A549 (cell line): ENCODE measurements around the gene KCNG2. TPM values are rescaled to one million over a fixed set of nuclear protein-coding genes. Genes with fewer than 3 reads are reported as not detected.

Experiments used
- ATAC-seq, 2 experiments: fragments of 200-7000 bp in 1 of 2; fragments of >200 bp in 1 of 2; cut with Nextera tagmentation in 1 of 2; cut with Tn5 transposase in 1 of 2; 3 replicates each; pipeline versions ENCODE4 v1.8.0 to v1.9.1; 2018 to 2020; ENCODE audit warnings: mild to moderate bottlenecking in 1 of 2, moderate library complexity in 1 of 2
- CTCF ChIA-PET: fragments of 300-600 bp; sonication (Branson Sonifier 250); formaldehyde crosslinking; extraction: SDS; loops from one replicate; lab custom pipeline; 2021; ENCODE audit warnings: antibody characterized with exemption, inconsistent platforms; lab: Yijun Ruan, JAX
- POLR2A ChIA-PET: fragments of 350-600 bp; formaldehyde crosslinking; extraction: SDS; loops from one replicate; lab custom pipeline; 2021; ENCODE audit warnings: antibody characterized with exemption, inconsistent platforms; lab: Yijun Ruan, JAX
- DNase-seq, 2 experiments: peaks; one replicate each; pipeline versions ENCODE4 v3.0.0 to v3.0.0-alpha.2; 2011 to 2016; ENCODE audit warnings: low read depth in 1 of 2, low spot score in 1 of 2
- FAIRE-seq: peaks from 2 replicates; lab custom pipeline; 2011; peaks lifted over from hg19 to GRCh38; lab: Jason Lieb, UNC
- H3K27ac ChIP-seq, 2 experiments: fragments of >200 bp; sonication (Bioruptor Twin); formaldehyde crosslinking; 3 replicates each; pipeline ENCODE4 v1.5.1; 2016 to 2017
- H3K4me1 ChIP-seq: fragments of >200 bp; sonication (Bioruptor Twin); formaldehyde crosslinking; 3 replicates; pipeline ENCODE4 v1.6.1; 2016
- H3K4me2 ChIP-seq: fragments of >200 bp; sonication (Bioruptor Twin); formaldehyde crosslinking; 3 replicates; pipeline ENCODE4 v1.6.1; 2016
- H3K4me3 ChIP-seq: fragments of >200 bp; sonication (Bioruptor Twin); formaldehyde crosslinking; 3 replicates; pipeline ENCODE4 v1.5.1; 2016
- H3K9me3 ChIP-seq: fragments of >200 bp; sonication (Bioruptor Twin); formaldehyde crosslinking; 3 replicates; pipeline ENCODE4 v1.6.1; 2016
- BHLHE40 ChIP-seq: IDR thresholded peaks from 2 replicates; pipeline ENCODE4 v1.6.1; 2012; ENCODE audit warnings: low read depth, low read length, inconsistent platforms
- CHD2 ChIP-seq: fragments of 150-350 bp; IDR thresholded peaks from 2 replicates; pipeline ENCODE4 v1.6.1; 2014; ENCODE audit warnings: low read length; ENCODE audit not compliant: partially characterized antibody
- CHD4 ChIP-seq: fragments of 200-600 bp; sonication (generic); IDR thresholded peaks from 2 replicates; pipeline ENCODE4 v1.6.1; 2016; ENCODE audit warnings: antibody characterized with exemption, mild to moderate bottlenecking, borderline replicate concordance
- CTCF ChIP-seq: fragments of >200 bp; sonication (Bioruptor Twin); formaldehyde crosslinking; IDR thresholded peaks from 3 replicates; pipeline ENCODE4 v1.5.1; 2016
- EHF ChIP-seq: fragments of 250-450 bp; sonication (Bioruptor Pico); IDR thresholded peaks from 2 replicates; pipeline ENCODE4 v1.5.0; 2020; ENCODE audit warnings: mild to moderate bottlenecking
- ELK1 ChIP-seq: fragments of 150-350 bp; IDR thresholded peaks from 2 replicates; pipeline ENCODE4 v1.6.1; 2014; ENCODE audit warnings: low read depth, mild to moderate bottlenecking, low read length
- ESRRA ChIP-seq: fragments of 150-350 bp; IDR thresholded peaks from 2 replicates; pipeline ENCODE4 v1.6.1; 2014; ENCODE audit warnings: mild to moderate bottlenecking, low read length, borderline replicate concordance
- FOSL2 ChIP-seq, 2 experiments: fragments of 450-650 bp in 1 of 2; fragments of >200 bp in 1 of 2; sonication (Bioruptor Twin) in 1 of 2; formaldehyde crosslinking; IDR thresholded peaks; 2 replicates each; pipeline versions ENCODE4 v1.5.0 to v1.6.1; 2016 to 2020; ENCODE audit warnings: mild to moderate bottlenecking in 1 of 2, moderate library complexity in 1 of 2
- HES2 ChIP-seq: fragments of >200 bp; sonication (Bioruptor Twin); formaldehyde crosslinking; IDR thresholded peaks from 2 replicates; pipeline ENCODE4 v1.6.1; 2016
- HOXA7 ChIP-seq: fragments of 250-450 bp; sonication (Bioruptor Pico); IDR thresholded peaks from 2 replicates; pipeline ENCODE4 v1.5.0; 2020; ENCODE audit warnings: mild to moderate bottlenecking, moderate library complexity
- HOXB13 ChIP-seq: fragments of 250-450 bp; sonication (Bioruptor Pico); IDR thresholded peaks from 2 replicates; pipeline ENCODE4 v1.5.0; 2020; ENCODE audit warnings: low read depth, mild to moderate bottlenecking, moderate library complexity
- KDM5A ChIP-seq: fragments of 200-600 bp; sonication (generic); IDR thresholded peaks from 2 replicates; pipeline ENCODE4 v1.6.1; 2016; ENCODE audit warnings: antibody characterized with exemption, mild to moderate bottlenecking
- MYC ChIP-seq: IDR thresholded peaks from 2 replicates; pipeline ENCODE4 v1.6.1; 2012; ENCODE audit warnings: mild to moderate bottlenecking, inconsistent platforms, low read length, improper control_type of control experiment, borderline replicate concordance
- NPAS2 ChIP-seq: fragments of 250-450 bp; sonication (Bioruptor Pico); IDR thresholded peaks from 2 replicates; pipeline ENCODE4 v1.8.0; 2022; ENCODE audit warnings: mild to moderate bottlenecking, moderate library complexity, borderline replicate concordance
- NR3C1 ChIP-seq: fragments of >200 bp; sonication (Bioruptor Twin); formaldehyde crosslinking; IDR thresholded peaks from 3 replicates; pipeline ENCODE4 v1.6.1; 2017
- POLR2A ChIP-seq: IDR thresholded peaks from 2 replicates; pipeline ENCODE4 v1.6.1; 2012; ENCODE audit warnings: mild to moderate bottlenecking, low read length
- POLR2AphosphoS2 ChIP-seq: conservative IDR thresholded peaks from 2 replicates; pipeline ENCODE4 v1.6.1; 2012; ENCODE audit warnings: low read length, improper control_type of control experiment, inconsistent platforms
- RAD21 ChIP-seq, 2 experiments: fragments of >200 bp in 1 of 2; sonication (Bioruptor Twin) in 1 of 2; formaldehyde crosslinking in 1 of 2; IDR thresholded peaks in 1 of 2; conservative IDR thresholded peaks in 1 of 2; 2 replicates in 1 of 2; 3 replicates in 1 of 2; pipeline ENCODE4 v1.6.1; 2012 to 2018; ENCODE audit warnings: inconsistent platforms in 1 of 2
- RARB ChIP-seq: fragments of 250-450 bp; sonication (Bioruptor Pico); IDR thresholded peaks from 2 replicates; pipeline ENCODE4 v1.8.0; 2021; ENCODE audit warnings: mild to moderate bottlenecking, moderate library complexity
- REST ChIP-seq: fragments of 200-600 bp; sonication (generic); IDR thresholded peaks from 2 replicates; pipeline ENCODE4 v1.6.1; 2016; ENCODE audit warnings: antibody characterized with exemption, mild to moderate bottlenecking, moderate library complexity
- RNF2 ChIP-seq: fragments of 200-600 bp; sonication (generic); IDR thresholded peaks from 2 replicates; pipeline ENCODE4 v1.6.1; 2016; ENCODE audit warnings: low read depth, mild to moderate bottlenecking, antibody characterized with exemption, moderate library complexity, borderline replicate concordance
- SREBF2 ChIP-seq: fragments of 450-650 bp; IDR thresholded peaks from 2 replicates; pipeline ENCODE4 v1.6.1; 2014; ENCODE audit warnings: mild to moderate bottlenecking, moderate library complexity
- ZFP36 ChIP-seq: fragments of 450-650 bp; IDR thresholded peaks from 2 replicates; pipeline ENCODE4 v1.6.1; 2014; ENCODE audit warnings: borderline replicate concordance; ENCODE audit not compliant: partially characterized antibody
- ZSCAN20 ChIP-seq: fragments of 250-450 bp; sonication (Bioruptor Pico); IDR thresholded peaks from 2 replicates; pipeline ENCODE4 v1.8.0; 2022; ENCODE audit warnings: mild to moderate bottlenecking, moderate library complexity
- WGBS: methylation state at CpG from one replicate; pipeline ENCODE4 v1.1.6; 2017; ENCODE audit errors: missing lambda C conversion rate; 5-methylcytosine and 5-hydroxymethylcytosine counted together
- polyA plus RNA-seq, 4 experiments: library from polyadenylated mRNA; depleted of rRNA in 3 of 4; stranded (reverse); fragments of >200 nt; fragmentation: RNase III in 1 of 4; extraction: RNeasy Plus Mini Kit Qiagen cat#74134 plus additional on column Dnase treatment in 1 of 4; gene quantifications; 2 replicates in 3 of 4; 3 replicates in 1 of 4; pipeline ENCODE4 v1.2.3, GENCODE V29; 2011 to 2017

Gene KCNG2
- polyA plus RNA-seq, 2 of the 4 experiments (the other 2 are of a cell fraction), result not detected

GRCh38 chr18:79818631-79819030 is 20.9 kb downstream of the KCNG2 start:
- DNase-seq (no peak), ATAC-seq (no peak), FAIRE-seq (no peak)
- Histone ChIP-seq H3K27ac (no peak overlapping the region), H3K4me1 (no peaks in the 10 kb centered on the region), H3K4me2 (no peak overlapping the region), H3K4me3 (no peak overlapping the region), H3K9me3 (no peaks in the 10 kb centered on the region)
- ChIA-PET POLR2A (no interaction called here), CTCF (no interaction called here)
- TF ChIP-seq ESRRA (no peak), ELK1 (no peak), CTCF (no peak), HES2 (no peak), CHD4 (no peak), EHF (CRISPR knock-in tag) (no peak), REST (no peak), ZSCAN20 (CRISPR knock-in tag) (no peak), SREBF2 (no peak), CHD2 (no peak), NR3C1 (no peak), RNF2 (no peak), FOSL2 (IDR thresholded peaks at IDR 0.05) (no peak), FOSL2 (CRISPR knock-in tag; IDR thresholded peaks at IDR 0.05) (no peak), KDM5A (no peak)
- WGBS, result 67% methylated on average over 15 of the region's 18 CpGs

GRCh38 chr18:79819064-79819967 is 21.6 kb downstream of the KCNG2 start:
- no peaks in the 10 kb centered on the region for H3K9me3 ChIP-seq
- no peaks in the 10 kb centered on the region for H3K4me1 ChIP-seq
- no peak for FAIRE-seq
- 39% methylated on average over 18 of the region's 26 CpGs for WGBS
- ChIA-PET POLR2A (no interaction called here), CTCF (interaction anchor here (0.8 to 0.9 kb wide), 2 partner anchors 8 to 43 kb away, joined by 3 read pairs; no protein-coding TSS in a partner anchor)
- H3K27ac ChIP-seq, result no peak overlapping the region
- ATAC-seq, result peak in 1 of 2 experiments; percentile 38; a peak in 2 of 6 replicates
- no peak overlapping the region for H3K4me3 ChIP-seq
- DNase-seq, result no peak
- H3K4me2 ChIP-seq, result no peak overlapping the region
- TF ChIP-seq CHD4 (no peak), HOXB13 (no peak), CTCF (no peak), RARB (CRISPR knock-in tag) (no peak), ESRRA (no peak), MYC (no peak), HOXA7 (CRISPR knock-in tag) (no peak), HES2 (no peak), RAD21 (conservative IDR thresholded peaks at IDR 0.05 in 1 of 2, IDR thresholded peaks at IDR 0.05 in 1 of 2) (no peak), POLR2A (no peak), BHLHE40 (no peak), POLR2AphosphoS2 (no peak), NPAS2 (no peak), RNF2 (no peak), ZFP36 (no peak)
